NCI-H226 (cell line): Measurements from ENCODE around the gene FXYD7.

Source experiments
- DNase-seq: peaks from one replicate; pipeline ENCODE4 v3.0.0-alpha.2; 2015

Gene FXYD7

GRCh38 chr19:35167251-35168119 lies 24.4 kb downstream of the FXYD7 start:
- no peak for DNase-seq

GRCh38 chr19:35168196-35168595 lies 25.1 kb downstream of the FXYD7 start:
- peak; percentile 80 for DNase-seq

DNA sequence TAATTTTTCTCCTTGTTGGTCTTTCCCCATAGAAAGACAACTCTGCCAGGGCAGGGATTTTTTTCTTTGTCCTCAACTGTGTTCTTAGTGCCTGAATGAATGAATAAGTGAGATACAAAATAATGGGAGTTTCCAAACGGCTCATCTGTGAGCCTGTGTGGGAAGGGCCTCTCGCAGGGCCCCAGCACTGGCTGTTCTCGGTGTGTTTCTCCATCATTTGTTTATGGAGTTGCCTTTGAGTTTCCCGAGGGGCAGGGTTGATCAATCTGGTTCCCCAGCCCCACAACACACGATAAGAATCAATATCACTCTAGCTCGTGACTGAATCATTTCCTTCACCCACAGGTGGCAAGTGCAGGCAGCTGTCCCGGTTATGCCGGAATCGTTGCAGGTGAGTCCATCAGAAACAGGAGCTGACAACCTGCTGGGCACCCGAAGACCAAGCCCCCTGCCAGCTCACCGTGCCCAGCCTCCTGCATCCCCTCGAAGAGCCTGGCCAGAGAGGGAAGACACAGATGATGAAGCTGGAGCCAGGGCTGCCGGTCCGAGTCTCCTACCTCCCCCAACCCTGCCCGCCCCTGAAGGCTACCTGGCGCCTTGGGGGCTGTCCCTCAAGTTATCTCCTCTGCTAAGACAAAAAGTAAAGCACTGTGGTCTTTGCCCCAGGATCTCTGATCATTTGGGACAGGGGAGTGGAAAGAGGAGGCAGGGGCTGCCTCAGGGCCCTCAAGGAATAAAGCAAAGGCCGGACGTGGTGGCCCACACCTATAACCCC lies 26.4 kb downstream of the FXYD7 start:
- DNase-seq = no peak

- no peak for DNase-seq
These were observed 27.5 kb downstream of the FXYD7 start for GRCh38 chr19:35170359-35171061.

- DNase-seq = no peak
These were observed 28.7 kb downstream of the FXYD7 start for GRCh38 chr19:35171730-35172129.

- no peak for DNase-seq
These were observed 31.2 kb downstream of the FXYD7 start for GRCh38 chr19:35174226-35174625.

GRCh38 chr19:35176181-35176570 lies 33.1 kb downstream of the FXYD7 start:
- DNase-seq = no peak

- no peak for DNase-seq
These were observed 34.6 kb downstream of the FXYD7 start for GRCh38 chr19:35177377-35178274.

DNA sequence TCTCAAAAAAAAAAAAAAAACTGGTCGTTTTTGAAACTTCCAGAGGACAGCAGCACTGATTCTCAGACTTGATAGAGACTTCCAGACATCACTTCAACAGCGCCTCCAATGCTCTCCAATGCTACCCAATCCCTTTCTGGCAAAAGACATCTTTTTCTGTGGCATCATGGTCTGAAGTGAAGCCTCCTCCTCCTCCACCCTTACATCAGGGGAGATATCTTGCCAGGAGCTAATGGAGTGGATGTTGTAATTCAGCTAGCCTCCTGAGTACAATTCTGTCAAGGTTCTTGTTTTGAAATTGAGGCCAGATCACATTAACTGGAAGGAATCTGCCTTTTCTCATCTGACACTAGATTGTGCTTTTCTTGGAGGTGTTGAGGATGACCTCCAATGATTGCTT lies 35.6 kb downstream of the FXYD7 start:
- DNase-seq = peak; percentile 48

GRCh38 chr19:35179830-35180229 lies 36.8 kb downstream of the FXYD7 start:
- DNase-seq = no peak

DNA sequence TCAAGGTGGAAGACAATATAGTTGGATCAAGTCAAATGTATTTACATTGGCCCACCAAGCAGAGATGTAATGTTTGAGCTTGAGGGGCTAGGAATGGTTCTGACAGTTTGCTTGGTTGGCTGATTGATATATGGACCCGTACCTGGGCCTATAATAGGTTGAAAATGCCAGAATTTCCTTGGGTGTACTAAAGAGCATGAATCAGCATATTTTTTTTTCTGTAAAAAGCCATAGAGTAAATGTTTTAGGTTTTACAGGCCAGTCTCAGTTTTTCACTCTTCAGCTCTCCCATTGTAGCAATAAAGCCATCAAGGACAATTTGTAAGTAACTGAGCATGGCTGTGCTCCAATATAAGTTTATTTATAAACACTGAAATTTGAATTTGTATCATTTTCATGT lies 38.3 kb downstream of the FXYD7 start:
- DNase-seq = no peak

DNA sequence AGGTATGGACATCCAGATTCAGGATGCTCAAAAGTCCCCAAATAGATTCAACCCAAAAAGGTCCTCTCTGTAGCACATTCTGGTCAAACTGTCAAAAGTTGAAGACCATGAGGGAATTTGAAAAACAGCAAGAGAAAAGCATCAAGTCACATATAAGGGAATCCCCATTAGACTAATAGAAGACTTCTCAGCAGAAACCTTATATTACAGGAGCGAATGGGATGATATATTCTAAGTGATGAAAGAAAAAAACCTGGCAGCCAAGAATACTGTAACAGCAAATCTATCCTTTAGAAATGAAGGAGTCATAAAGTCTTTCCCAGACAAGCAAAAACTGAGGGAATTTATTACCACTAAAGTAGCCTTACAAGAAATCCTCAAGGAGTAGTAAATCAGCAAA lies 41.2 kb downstream of the FXYD7 start:
- no peak for DNase-seq

GRCh38 chr19:35184884-35185283 lies 41.8 kb downstream of the FXYD7 start:
- peak; percentile 61 for DNase-seq

DNA sequence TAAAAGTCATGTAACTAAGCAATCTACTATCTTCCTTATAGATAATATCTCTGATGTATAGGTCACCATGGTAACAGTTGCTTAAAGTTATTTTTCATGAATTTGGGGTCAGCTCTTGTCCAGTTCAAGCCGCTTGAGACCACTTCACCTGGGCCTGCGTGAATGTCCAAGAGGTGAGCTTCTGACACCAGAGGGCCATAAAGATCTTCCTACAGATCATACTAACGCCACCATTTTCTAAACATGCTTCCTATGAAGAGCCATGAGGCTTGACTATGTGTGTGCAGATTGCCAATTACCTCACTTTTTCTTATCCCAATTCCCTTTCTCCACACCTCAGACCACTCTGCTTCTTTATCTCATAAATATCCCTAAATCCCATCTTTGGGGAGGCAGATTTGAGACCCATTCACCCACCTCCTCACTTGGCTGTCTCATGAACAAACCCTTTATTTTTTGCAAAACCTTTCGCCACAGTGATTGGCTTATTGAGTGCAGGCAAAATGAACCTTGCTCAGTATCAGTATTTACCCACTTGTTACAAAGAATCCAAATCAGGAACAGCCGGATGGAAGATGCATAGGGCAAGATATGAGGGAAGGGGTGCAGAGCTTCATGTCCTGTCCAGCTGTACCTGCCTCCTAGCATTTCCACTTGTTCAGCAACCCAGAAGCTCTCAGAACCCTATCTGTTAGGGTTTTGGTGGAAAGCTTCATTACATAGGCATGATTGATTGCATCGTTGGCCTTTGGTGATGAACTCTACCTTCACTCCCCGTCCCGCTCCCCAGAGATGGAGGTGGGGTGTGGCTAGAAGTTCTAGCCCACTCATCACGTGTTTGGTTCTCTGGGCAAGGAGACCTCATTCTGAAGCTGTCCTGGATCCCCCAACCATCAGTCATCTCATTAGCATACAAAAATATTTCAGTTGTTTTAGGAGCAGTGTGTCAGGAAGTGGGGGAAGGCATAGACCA lies 51.2 kb downstream of the FXYD7 start:
- no peak for DNase-seq

GRCh38 chr19:35195830-35196229 lies 52.8 kb downstream of the FXYD7 start:
- DNase-seq = no peak

DNA sequence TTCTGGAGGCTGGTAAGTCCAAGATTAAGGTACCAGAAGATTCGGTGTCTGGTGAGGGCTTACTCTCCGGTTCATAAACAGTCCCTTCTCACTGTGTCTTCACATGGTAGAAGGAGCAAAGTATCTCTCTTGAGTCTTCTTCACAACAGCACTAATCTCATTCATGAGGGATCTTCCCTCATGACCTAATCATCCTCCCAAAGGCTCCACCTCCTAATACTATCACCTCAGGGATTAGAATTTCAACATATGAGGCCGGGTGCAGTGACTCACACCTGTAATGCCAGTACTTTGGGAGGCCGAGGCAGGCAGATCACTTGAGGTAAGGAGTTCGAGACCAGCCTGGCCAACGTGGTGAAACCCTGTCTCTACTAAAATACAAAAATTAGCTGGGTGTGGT lies 53.8 kb downstream of the FXYD7 start:
- peak; percentile 62 for DNase-seq

- DNase-seq = no peak
These were observed 56.4 kb downstream of the FXYD7 start for GRCh38 chr19:35199481-35199880.

DNA sequence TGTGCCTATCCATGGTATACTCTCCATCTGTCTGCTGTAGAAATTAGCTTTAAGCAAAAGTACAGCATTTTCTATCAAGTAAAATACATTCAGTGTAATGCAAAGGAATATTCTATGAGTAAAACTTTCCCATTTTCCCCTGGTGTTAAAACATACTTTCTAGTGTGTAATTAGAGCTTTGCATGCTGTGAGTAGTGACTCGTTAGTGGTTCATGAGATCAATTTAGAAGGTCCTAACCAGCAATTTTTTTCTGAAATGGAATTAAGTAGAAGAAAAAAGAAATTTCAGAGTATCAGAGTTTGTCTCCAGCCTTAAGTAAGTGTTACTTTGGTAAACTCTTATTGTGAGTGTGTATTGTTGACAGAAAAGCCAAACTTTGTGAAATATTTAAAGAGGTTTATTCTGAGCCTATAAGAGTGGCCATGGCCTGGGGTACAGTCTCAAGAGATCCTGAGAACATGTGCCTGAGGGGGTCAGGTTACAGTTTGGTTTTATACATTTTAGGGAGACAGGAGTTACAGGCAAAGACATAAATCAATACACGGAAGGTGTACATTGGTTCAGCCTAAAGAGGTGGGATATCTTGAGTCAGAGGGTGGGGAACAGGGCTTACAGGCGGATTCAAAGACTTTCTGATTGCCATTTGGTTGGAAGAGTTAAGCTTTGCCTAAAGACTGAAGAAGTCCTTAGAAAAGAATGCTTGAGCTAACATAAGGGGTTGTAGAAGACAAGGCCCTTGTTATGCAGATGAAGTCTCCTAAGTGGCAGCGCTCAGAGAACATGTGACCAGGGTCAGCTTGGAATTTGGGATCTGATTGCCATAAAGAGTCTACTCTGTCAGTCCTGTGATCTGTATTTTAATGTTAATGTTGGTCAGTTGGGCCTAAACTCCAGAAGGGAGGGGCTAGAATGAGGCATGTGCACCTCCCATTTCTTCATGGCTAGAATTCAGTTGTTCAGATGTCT lies 60.0 kb downstream of the FXYD7 start:
- no peak for DNase-seq
